Heart left ventricle (tissue), 13 donors: ENCODE measurements around the gene TEAD1.

Source experiments
- CTCF ChIP-seq, 12 donors: fragments of 200-600 bp; sonication (generic) in 4 of 12; IDR thresholded peaks; one replicate each; pipeline versions ENCODE4 v1.5.0 to v1.8.0; 2018 to 2022; ENCODE audit warnings: antibody characterized with exemption in 12 of 12, mild to moderate bottlenecking in 5 of 12
- POLR2A ChIP-seq, 2 donors: fragments of 450-650 bp; IDR thresholded peaks; one replicate each; pipeline ENCODE4 v1.6.1; 2017; ENCODE audit warnings: antibody characterized with exemption in 2 of 2, mild to moderate bottlenecking in 2 of 2, moderate library complexity in 2 of 2
- donor health status: ischemic (EF 13 %, LVEDD 7.1; RV severe dilation, severe dysfunction).
- donor health status: DM: no; HTN: yes; CAD: no.
- donor health status: DM: no; HTN: no; CAD: no.
- donor health status: ischemic (EF 25% LVEDD 6.9; RV normal size, moderate dysfunction).
- donor health status: ischemic (EF 25% LVEDD 5.7; RV mildly dilated, moderate dysfunction).
- donor health status: ischemic (EF 35%, LVEDD 5.7; RV mildly dilated, moderate dysfunction).
- donor health status: nonischemic (EF 11% LVEDD 7.7; RV severe dilation, severe dysfunction).
- donor health status: DM: yes; HTN: yes; CAD: no.
- donor health status: PGD.
- donor health status: ischemic (EF 29% LVEDD 5.4; RV normal size, mild dysfunction).
- donor health status: nonischemic (EF 23%, LVEDD 6.1; RV moderate dilation, normal function).

- TF ChIP-seq CTCF (IDR thresholded peaks at IDR 0.05): no peak
- no peak for TF ChIP-seq POLR2A (IDR thresholded peaks at IDR 0.05)
These were observed 45.9 kb upstream of the TEAD1 start for GRCh38 chr11:12628314-12628713.
